Ishikawa (cell line): ENCODE measurements around the gene TXNDC11.

Experiments used
- CEBPB ChIP-seq: IDR thresholded peaks from 2 replicates; pipeline ENCODE4 v1.6.1; 2012
- CREB1 ChIP-seq: IDR thresholded peaks from 2 replicates; pipeline ENCODE4 v1.6.1; 2012; ENCODE audit warnings: low read depth
- EGR1 ChIP-seq: IDR thresholded peaks from 2 replicates; pipeline ENCODE4 v1.6.1; 2012
- EP300 ChIP-seq: IDR thresholded peaks from 2 replicates; pipeline ENCODE4 v1.6.1; 2012; ENCODE audit warnings: borderline replicate concordance
- FOXM1 ChIP-seq: IDR thresholded peaks from 2 replicates; pipeline ENCODE4 v1.6.1; 2012; ENCODE audit warnings: low read depth, borderline replicate concordance
- NFIC ChIP-seq: IDR thresholded peaks from 2 replicates; pipeline ENCODE4 v1.6.1; 2012
- RAD21 ChIP-seq: IDR thresholded peaks from 2 replicates; pipeline ENCODE4 v1.6.1; 2012; ENCODE audit warnings: low read depth
- TAF1 ChIP-seq: IDR thresholded peaks from 2 replicates; pipeline ENCODE4 v1.6.1; 2012; ENCODE audit warnings: low read depth, mild to moderate bottlenecking
- TCF12 ChIP-seq: IDR thresholded peaks from 2 replicates; pipeline ENCODE4 v1.6.1; 2012; ENCODE audit warnings: low read depth
- TEAD4 ChIP-seq: IDR thresholded peaks from 2 replicates; pipeline ENCODE4 v1.6.1; 2012
- YY1 ChIP-seq: IDR thresholded peaks from 2 replicates; pipeline ENCODE4 v1.6.1; 2012; ENCODE audit warnings: low read depth
- ZBTB7A ChIP-seq: IDR thresholded peaks from 2 replicates; pipeline ENCODE4 v1.6.1; 2012; ENCODE audit warnings: low read depth
- TF ChIP-seq, protein P1 (sequence below): IDR thresholded peaks from 2 replicates; pipeline ENCODE4 v1.6.1; 2012
- TF ChIP-seq, protein P2 (sequence below): IDR thresholded peaks from 2 replicates; pipeline ENCODE4 v1.6.1; 2012
- TF ChIP-seq, protein P3 (sequence below): IDR thresholded peaks from 2 replicates; pipeline ENCODE4 v1.6.1; 2012; ENCODE audit warnings: low read depth, mild to moderate bottlenecking

TXNDC11 gene

DNA sequence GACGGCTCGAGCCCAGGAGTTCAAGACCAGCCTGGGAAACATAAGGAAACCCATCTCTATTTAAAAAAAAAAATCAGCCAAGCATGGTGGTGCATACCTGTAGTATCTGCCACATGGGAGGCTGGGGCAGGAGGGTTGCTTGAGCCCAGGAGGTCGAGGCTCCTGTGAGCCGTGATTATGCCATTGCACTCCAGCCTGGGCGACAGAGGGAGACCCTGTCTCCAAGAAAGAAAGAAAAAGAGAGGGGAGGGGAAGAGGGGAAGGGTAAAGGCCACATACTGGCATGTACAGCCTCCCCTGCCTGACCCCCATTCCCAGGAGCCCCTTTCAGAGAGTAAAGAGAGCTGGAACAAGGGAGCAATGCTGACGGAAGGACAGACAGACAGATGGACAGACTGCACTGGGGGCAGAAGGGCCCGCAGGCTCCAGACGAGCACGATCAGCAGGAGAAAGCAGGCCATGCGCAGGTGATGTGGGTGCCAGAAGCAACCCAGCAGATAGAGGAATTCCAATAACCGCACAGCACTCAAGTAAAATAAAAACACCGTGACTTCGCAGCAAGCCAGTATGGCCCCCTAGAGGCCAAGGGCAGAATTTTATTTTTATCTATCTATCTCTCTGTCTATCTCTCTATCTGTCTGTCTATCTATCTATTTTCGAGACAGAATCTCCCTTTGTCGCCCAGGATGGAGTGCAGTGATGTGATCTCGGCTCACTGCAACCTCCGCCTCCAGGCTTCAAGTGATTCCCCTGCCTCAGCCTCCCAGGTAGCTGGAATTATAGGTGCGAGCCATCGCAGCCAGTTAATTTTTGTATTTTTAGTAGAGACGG is 101.5 kb downstream of the TXNDC11 start:
- no peak; the same call in 1 of the 2 replicates for TF ChIP-seq TEAD4
- peak; percentile 89 for TF ChIP-seq RAD21

DNA sequence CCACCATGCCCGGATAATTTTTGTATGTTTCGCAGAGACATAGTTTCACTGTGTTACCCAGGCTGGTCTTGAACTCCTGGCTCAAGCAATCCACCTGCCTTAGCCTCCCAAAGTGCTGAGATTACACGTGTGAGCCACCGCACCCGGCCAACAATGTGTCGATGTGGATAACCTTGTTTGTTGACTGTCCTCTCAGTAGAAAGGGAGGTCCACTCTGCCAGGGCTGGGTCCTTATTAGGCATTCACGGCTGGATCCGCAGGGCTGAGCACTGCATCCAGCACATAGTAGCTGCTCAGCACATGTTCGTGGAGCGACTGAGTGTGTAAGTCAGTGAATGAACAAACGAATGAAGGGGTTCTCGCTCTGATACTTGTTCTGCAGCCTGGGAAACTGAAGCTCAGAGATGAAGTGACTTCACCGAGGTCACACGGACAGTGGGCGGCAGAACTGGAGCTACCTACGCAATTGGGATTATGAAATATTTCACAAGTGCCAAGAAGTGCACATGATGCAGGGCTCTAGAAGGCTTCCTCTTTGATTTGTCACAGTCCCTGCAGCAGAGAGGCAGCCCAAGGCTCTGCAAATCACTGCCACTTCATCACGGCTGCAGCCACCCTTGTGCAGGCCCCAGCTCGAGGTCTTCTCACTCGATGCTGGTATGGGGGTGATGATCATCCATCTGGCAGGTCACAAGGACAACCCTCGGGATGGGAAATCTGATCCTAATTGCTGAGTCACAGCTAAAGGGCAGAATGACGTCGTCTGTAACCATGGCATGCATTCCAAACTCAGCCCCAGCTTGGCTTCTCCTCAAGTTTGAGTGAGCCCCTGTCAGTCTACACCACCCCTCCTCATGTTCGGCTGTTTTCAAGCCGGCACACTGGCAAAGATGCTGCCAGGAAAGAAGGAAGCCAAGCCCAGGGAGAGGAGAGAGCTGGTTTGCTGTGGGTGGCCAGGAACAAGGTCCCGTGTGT is 102.4 kb downstream of the TXNDC11 start:
- TF ChIP-seq TAF1 (no peak), EP300 (peak; percentile 81; the same call in 1 of the 2 replicates), YY1 (peak; percentile 12), CREB1 (peak; percentile 68), EGR1 (peak; percentile 86), ZBTB7A (peak; percentile 32; the same call in 1 of the 2 replicates), RAD21 (peak; percentile 24; the same call in 1 of the 2 replicates), FOXM1 (peak; percentile 64; the same call in 1 of the 2 replicates), TEAD4 (no peak; the same call in none of the 2 replicates), CEBPB (peak; percentile 96), NFIC (peak; percentile 87), TCF12 (peak; percentile 85)
- TF ChIP-seq, protein P1, sequence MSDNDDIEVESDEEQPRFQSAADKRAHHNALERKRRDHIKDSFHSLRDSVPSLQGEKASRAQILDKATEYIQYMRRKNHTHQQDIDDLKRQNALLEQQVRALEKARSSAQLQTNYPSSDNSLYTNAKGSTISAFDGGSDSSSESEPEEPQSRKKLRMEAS: peak; percentile 87
- TF ChIP-seq, protein P2, sequence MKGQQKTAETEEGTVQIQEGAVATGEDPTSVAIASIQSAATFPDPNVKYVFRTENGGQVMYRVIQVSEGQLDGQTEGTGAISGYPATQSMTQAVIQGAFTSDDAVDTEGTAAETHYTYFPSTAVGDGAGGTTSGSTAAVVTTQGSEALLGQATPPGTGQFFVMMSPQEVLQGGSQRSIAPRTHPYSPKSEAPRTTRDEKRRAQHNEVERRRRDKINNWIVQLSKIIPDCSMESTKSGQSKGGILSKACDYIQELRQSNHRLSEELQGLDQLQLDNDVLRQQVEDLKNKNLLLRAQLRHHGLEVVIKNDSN: peak; percentile 71
- TF ChIP-seq, protein P3, sequence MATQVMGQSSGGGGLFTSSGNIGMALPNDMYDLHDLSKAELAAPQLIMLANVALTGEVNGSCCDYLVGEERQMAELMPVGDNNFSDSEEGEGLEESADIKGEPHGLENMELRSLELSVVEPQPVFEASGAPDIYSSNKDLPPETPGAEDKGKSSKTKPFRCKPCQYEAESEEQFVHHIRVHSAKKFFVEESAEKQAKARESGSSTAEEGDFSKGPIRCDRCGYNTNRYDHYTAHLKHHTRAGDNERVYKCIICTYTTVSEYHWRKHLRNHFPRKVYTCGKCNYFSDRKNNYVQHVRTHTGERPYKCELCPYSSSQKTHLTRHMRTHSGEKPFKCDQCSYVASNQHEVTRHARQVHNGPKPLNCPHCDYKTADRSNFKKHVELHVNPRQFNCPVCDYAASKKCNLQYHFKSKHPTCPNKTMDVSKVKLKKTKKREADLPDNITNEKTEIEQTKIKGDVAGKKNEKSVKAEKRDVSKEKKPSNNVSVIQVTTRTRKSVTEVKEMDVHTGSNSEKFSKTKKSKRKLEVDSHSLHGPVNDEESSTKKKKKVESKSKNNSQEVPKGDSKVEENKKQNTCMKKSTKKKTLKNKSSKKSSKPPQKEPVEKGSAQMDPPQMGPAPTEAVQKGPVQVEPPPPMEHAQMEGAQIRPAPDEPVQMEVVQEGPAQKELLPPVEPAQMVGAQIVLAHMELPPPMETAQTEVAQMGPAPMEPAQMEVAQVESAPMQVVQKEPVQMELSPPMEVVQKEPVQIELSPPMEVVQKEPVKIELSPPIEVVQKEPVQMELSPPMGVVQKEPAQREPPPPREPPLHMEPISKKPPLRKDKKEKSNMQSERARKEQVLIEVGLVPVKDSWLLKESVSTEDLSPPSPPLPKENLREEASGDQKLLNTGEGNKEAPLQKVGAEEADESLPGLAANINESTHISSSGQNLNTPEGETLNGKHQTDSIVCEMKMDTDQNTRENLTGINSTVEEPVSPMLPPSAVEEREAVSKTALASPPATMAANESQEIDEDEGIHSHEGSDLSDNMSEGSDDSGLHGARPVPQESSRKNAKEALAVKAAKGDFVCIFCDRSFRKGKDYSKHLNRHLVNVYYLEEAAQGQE: no peak

DNA sequence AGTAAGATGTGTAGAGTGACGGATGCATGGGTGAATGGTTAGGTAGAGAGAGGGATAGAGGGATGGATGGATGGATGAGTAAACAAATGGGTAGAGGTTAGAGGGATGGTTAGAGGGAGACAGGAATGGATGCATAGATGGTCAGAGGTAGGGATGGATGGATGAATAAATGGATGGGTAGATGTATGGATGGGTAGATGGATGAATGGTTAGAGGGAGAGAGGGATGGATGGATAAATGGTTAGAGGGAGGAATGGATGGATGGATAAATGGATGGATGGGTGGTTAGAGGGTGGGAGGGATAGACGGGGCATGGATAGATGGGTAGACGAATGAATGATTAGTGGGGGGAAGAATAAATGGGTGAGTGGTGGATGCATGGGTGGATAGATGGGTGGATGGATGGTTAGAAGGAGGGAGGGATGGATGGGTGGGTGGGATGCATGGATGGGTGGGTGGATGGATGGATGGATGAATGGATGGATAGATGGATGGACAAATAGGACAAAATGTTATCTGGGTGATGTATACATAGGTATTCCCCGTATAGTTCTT is 103.6 kb downstream of the TXNDC11 start:
- TF ChIP-seq CEBPB: no peak
- no peak for TF ChIP-seq YY1

DNA sequence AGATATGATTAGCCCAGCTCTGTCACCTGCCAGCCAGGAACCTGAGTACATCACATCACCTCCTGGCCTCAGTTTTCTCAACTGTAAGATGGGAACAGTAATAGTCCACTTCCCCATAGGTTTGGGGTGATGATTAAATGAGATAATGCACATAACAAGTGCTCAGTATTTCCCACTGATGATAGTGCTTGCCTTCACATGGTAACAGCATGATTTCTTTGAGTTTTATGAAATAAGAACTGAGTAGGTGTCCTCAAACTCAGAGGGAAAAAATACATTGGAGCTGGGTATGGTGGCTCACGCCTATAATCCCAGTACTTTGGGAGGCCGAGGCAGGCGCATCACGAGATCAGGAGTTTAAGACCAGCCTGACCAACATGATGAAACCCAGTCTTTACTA is 104.5 kb downstream of the TXNDC11 start:
- TF ChIP-seq, protein P2: no peak
- TF ChIP-seq TCF12: no peak
- no peak for TF ChIP-seq EGR1
- TF ChIP-seq RAD21: no peak
- TF ChIP-seq ZBTB7A: no peak
- TF ChIP-seq, protein P3: no peak
- TF ChIP-seq FOXM1: no peak
- no peak for TF ChIP-seq NFIC
- TF ChIP-seq EP300: no peak
- no peak for TF ChIP-seq CREB1
- TF ChIP-seq, protein P1: no peak
- no peak for TF ChIP-seq TEAD4
- TF ChIP-seq CEBPB: no peak
- no peak for TF ChIP-seq TAF1
- TF ChIP-seq YY1: no peak

DNA sequence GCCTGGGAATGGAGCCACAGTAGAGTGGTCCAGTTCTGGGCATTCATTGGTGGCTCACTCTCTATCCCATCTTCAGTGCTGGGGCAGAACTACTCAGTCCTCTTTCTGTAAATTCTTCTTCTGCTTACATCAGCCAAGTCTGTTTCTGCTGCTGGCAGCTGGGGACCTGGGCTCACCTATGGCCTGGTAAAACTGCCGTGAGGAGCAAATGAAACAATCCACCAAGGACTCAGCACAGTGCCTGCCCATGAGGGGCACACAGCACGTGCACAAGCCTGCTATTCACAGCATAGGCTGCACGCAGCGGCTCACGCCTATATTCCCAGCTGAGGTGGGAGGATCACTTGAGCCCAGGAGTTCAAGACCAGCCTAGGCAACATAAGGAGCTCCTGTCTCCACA is 105.3 kb downstream of the TXNDC11 start:
- no peak for TF ChIP-seq TEAD4
- no peak for TF ChIP-seq TAF1
- TF ChIP-seq NFIC: no peak
- no peak for TF ChIP-seq CREB1
- no peak for TF ChIP-seq ZBTB7A
- TF ChIP-seq, protein P1: no peak
- TF ChIP-seq YY1: no peak
- no peak for TF ChIP-seq FOXM1
- TF ChIP-seq, protein P3: no peak
- no peak for TF ChIP-seq EP300
- TF ChIP-seq, protein P2: no peak
- no peak for TF ChIP-seq TCF12
- TF ChIP-seq RAD21: no peak
- no peak for TF ChIP-seq CEBPB
- TF ChIP-seq EGR1: no peak
